HCT116 (cell line): ENCODE measurements around the gene WASF1. TPM values are rescaled to one million over a fixed set of nuclear protein-coding genes. Genes with fewer than 3 reads are reported as not detected.

Experiments
- ATAC-seq: fragments of 200-7000 bp; cut with Tn5 transposase; 2 replicates; pipeline ENCODE4 v1.9.1; 2020; ENCODE audit warnings: mild to moderate bottlenecking, moderate library complexity
- BruUV-seq: library from RNA; stranded (reverse); fragments of 400-500 nt; replicated peaks from 2 replicates; lab custom pipeline; 2021; lab: Mats Ljungman, UMichigan
- CTCF ChIA-PET: fragments of 300-600 bp; sonication (Branson Sonifier 250); formaldehyde crosslinking; loops from one replicate; lab custom pipeline; 2021; ENCODE audit warnings: antibody characterized with exemption; lab: Charles Lee
- POLR2A ChIA-PET: fragments of 300-600, 350-600 bp; sonication (Branson Sonifier 250); formaldehyde crosslinking; loops from one replicate; lab custom pipeline; 2021; ENCODE audit warnings: antibody characterized with exemption; lab: Charles Lee
- RAD21 ChIA-PET, 2 experiments: fragments of 300-600 bp; sonication (Branson Sonifier 250); formaldehyde crosslinking; loops; one replicate each; lab custom pipeline; 2023; ENCODE audit warnings: low total read pairs in 2 of 2; ENCODE audit not compliant: uncharacterized antibody in 2 of 2, unreplicated experiment in 2 of 2, low non-redundant PET in 1 of 2; lab: Charles Lee
- DNase-seq: peaks from one replicate; pipeline ENCODE4 v3.0.0-alpha.2; 2010; ENCODE audit warnings: low read depth, low spot score
- H2AFZ ChIP-seq: fragments of 200-600 bp; shearing (Covaris generic), sonication (generic); 2 replicates; pipeline ENCODE4 v1.6.1; 2017; ENCODE audit warnings: low read depth, mixed run types, mixed read lengths, antibody characterized with exemption, low read length; ENCODE audit not compliant: poor library complexity, severe bottlenecking
- H3K27ac ChIP-seq: 2 replicates; pipeline ENCODE4 v1.5.1; 2012; ENCODE audit warnings: low read depth, low read length
- H3K27me3 ChIP-seq: fragments of 200-600 bp; sonication (generic); 2 replicates; pipeline ENCODE4 v1.6.1; 2016; ENCODE audit warnings: mixed run types, low read length, mixed read lengths; ENCODE audit not compliant: insufficient read depth
- H3K36me3 ChIP-seq, 2 experiments: fragments of 200-500 bp in 1 of 2; fragments of 200-600 bp in 1 of 2; sonication (Bioruptor generic) in 1 of 2; sonication (generic) in 1 of 2; 2 replicates each; pipeline versions ENCODE4 v1.5.1 to v1.6.1; 2014 to 2016; ENCODE audit warnings: low read length in 2 of 2, inconsistent platforms in 1 of 2, mixed read lengths in 1 of 2, mixed run types in 1 of 2; ENCODE audit not compliant: insufficient read depth in 2 of 2, control insufficient read depth in 1 of 2
- H3K4me1 ChIP-seq, 2 experiments: fragments of 200-600 bp in 1 of 2; sonication (generic) in 1 of 2; 2 replicates each; pipeline versions ENCODE4 v1.5.1 to v1.6.1; 2012 to 2017; ENCODE audit warnings: low read length in 2 of 2, inconsistent platforms in 1 of 2, mild to moderate bottlenecking in 1 of 2, mixed read lengths in 1 of 2, mixed run types in 1 of 2, moderate library complexity in 1 of 2; ENCODE audit not compliant: insufficient read depth in 2 of 2, control insufficient read depth in 1 of 2
- H3K4me2 ChIP-seq: fragments of 200-600 bp; sonication (generic); 2 replicates; pipeline ENCODE4 v1.6.1; 2017; ENCODE audit warnings: mixed run types, low read length, mixed read lengths
- H3K4me3 ChIP-seq, 2 experiments: fragments of 200-600 bp in 1 of 2; sonication (generic) in 1 of 2; replicated peaks in 1 of 2; 2 replicates each; pipeline ENCODE4 v1.5.1; 2011 to 2016; ENCODE audit warnings: low read length in 2 of 2, control low read depth in 1 of 2, low read depth in 1 of 2, mild to moderate bottlenecking in 1 of 2, mixed read lengths in 1 of 2, mixed run types in 1 of 2
- H3K79me2 ChIP-seq: fragments of 200-600 bp; sonication (generic); 2 replicates; pipeline ENCODE4 v1.6.1; 2017; ENCODE audit warnings: mild to moderate bottlenecking, mixed run types, low read length, moderate library complexity, mixed read lengths; ENCODE audit not compliant: insufficient read depth
- H3K9ac ChIP-seq: fragments of 200-600 bp; sonication (generic); 2 replicates; pipeline ENCODE4 v1.6.1; 2016; ENCODE audit warnings: low read length, mixed read lengths
- H3K9me2 ChIP-seq: fragments of 200-600 bp; sonication (generic), shearing (Covaris generic); 2 replicates; pipeline ENCODE4 v1.6.1; 2017; ENCODE audit warnings: mixed run types, mild to moderate bottlenecking, moderate library complexity; ENCODE audit not compliant: insufficient read depth
- H3K9me3 ChIP-seq, 2 experiments: fragments of 200-500 bp in 1 of 2; fragments of 200-600 bp in 1 of 2; sonication (Bioruptor generic) in 1 of 2; sonication (generic) in 1 of 2; 2 replicates each; pipeline ENCODE4 v1.6.1; 2014 to 2017; ENCODE audit warnings: low read length in 2 of 2, mixed read lengths in 2 of 2, inconsistent platforms in 1 of 2, low read depth in 1 of 2, mild to moderate bottlenecking in 1 of 2, mixed run types in 1 of 2, moderate library complexity in 1 of 2; ENCODE audit not compliant: control insufficient read depth in 1 of 2, insufficient read depth in 1 of 2
- H4K20me1 ChIP-seq: fragments of 200-600 bp; sonication (generic), shearing (Covaris generic); 2 replicates; pipeline ENCODE4 v1.6.1; 2017; ENCODE audit warnings: mixed run types, mild to moderate bottlenecking, moderate library complexity; ENCODE audit not compliant: insufficient read depth
- CBX3 ChIP-seq: IDR thresholded peaks from 2 replicates; pipeline ENCODE4 v1.6.1; 2012; ENCODE audit warnings: low read depth
- ELF1 ChIP-seq: IDR thresholded peaks from 2 replicates; pipeline ENCODE4 v1.6.1; 2012; ENCODE audit warnings: low read depth, borderline replicate concordance
- EZH2phosphoT487 ChIP-seq: fragments of 200-600 bp; IDR thresholded peaks from 2 replicates; pipeline ENCODE4 v1.6.1; 2018; ENCODE audit warnings: antibody characterized with exemption, borderline replicate concordance
- POLR2AphosphoS5 ChIP-seq: IDR thresholded peaks from 2 replicates; pipeline ENCODE4 v1.6.1; 2011; ENCODE audit warnings: mild to moderate bottlenecking, low read depth, low read length, moderate library complexity
- SP1 ChIP-seq: IDR thresholded peaks from 2 replicates; pipeline ENCODE4 v1.6.1; 2012; ENCODE audit warnings: low read depth
- SRF ChIP-seq: IDR thresholded peaks from 2 replicates; pipeline ENCODE4 v1.6.1; 2012; ENCODE audit warnings: low read depth
- TCF7L2 ChIP-seq: IDR thresholded peaks from 2 replicates; pipeline ENCODE4 v1.7.0; 2011; ENCODE audit warnings: borderline replicate concordance, inconsistent platforms; ENCODE audit not compliant: insufficient read depth, insufficient read length; ENCODE audit errors: extremely low read depth
- YY1 ChIP-seq: IDR thresholded peaks from 2 replicates; pipeline ENCODE4 v1.6.1; 2011; ENCODE audit warnings: low read length, low read depth, moderate library complexity, mild to moderate bottlenecking; ENCODE audit not compliant: insufficient replicate concordance; ENCODE audit errors: extremely low read depth
- intact Hi-C: fragments of 100-400 bp; cut with micrococcal nuclease; formaldehyde crosslinking; loops from 2 replicates; pipeline ENCODE4 v1.10.0; 2022
- total RNA-seq: library from RNA; stranded (reverse); gene quantifications from one replicate; pipeline ENCODE4 v1.2.1, GENCODE V29; 2021; ENCODE audit not compliant: unreplicated experiment
- TF ChIP-seq, protein P1 (sequence below): IDR thresholded peaks from 2 replicates; pipeline ENCODE4 v1.6.1; 2012

The WASF1 gene
- total RNA-seq, 1 experiment from 2014 or later: 25.9 TPM

GRCh38 chr6:110183292-110183885 lies 3.9 kb upstream of the WASF1 start:
- no peaks in the 10 kb centered on the region for H3K27me3 ChIP-seq
- H3K9ac ChIP-seq: no peak overlapping the region
- H3K4me3 ChIP-seq: no peak overlapping the region
- no TSS peak for BruUV-seq
- ChIA-PET POLR2A (no interaction called here), CTCF (interaction anchor here (0.6 kb wide), 1 partner anchor 156 kb away, joined by 3 read pairs; no protein-coding TSS in a partner anchor), RAD21 (no interaction called here)
- no peaks in the 10 kb centered on the region for H3K36me3 ChIP-seq
- intact Hi-C loops: no loop called here
- no peak overlapping the region for H3K27ac ChIP-seq
- H3K9me3 ChIP-seq: no peaks in the 10 kb centered on the region
- peaks cover 84% of the 10 kb centered on the region for H3K79me2 ChIP-seq
- no peaks in the 10 kb centered on the region for H4K20me1 ChIP-seq
- H2AFZ ChIP-seq: no peak overlapping the region
- no peak overlapping the region for H3K4me2 ChIP-seq
- no peaks in the 10 kb centered on the region for H3K9me2 ChIP-seq
- H3K4me1 ChIP-seq: peaks cover 6 to 11% of the 10 kb centered on the region in 2 experiments; a peak in 3 of 4 replicates
- DNase-seq (no peak), ATAC-seq (no peak)
- TF ChIP-seq, protein P1, sequence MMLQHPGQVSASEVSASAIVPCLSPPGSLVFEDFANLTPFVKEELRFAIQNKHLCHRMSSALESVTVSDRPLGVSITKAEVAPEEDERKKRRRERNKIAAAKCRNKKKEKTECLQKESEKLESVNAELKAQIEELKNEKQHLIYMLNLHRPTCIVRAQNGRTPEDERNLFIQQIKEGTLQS: no peak
- TF ChIP-seq YY1: no peak
- no peak for TF ChIP-seq CBX3
- TF ChIP-seq SP1: no peak
- no peak for TF ChIP-seq TCF7L2
- no peak for TF ChIP-seq SRF
- no peak for TF ChIP-seq EZH2phosphoT487
- no peak for TF ChIP-seq ELF1
- no peak for TF ChIP-seq POLR2AphosphoS5
